ENCODE results near the gene MAN1C1. TPM values are rescaled to one million over a fixed set of nuclear protein-coding genes. Genes with fewer than 3 reads are reported as not detected.
A peak's percentile ranks its signal among the peaks of the same experiment; 100 is the strongest.

The MAN1C1 gene
- total RNA-seq, 2 donors from 2014 or later = 2.7 to 4.3 TPM

DNA sequence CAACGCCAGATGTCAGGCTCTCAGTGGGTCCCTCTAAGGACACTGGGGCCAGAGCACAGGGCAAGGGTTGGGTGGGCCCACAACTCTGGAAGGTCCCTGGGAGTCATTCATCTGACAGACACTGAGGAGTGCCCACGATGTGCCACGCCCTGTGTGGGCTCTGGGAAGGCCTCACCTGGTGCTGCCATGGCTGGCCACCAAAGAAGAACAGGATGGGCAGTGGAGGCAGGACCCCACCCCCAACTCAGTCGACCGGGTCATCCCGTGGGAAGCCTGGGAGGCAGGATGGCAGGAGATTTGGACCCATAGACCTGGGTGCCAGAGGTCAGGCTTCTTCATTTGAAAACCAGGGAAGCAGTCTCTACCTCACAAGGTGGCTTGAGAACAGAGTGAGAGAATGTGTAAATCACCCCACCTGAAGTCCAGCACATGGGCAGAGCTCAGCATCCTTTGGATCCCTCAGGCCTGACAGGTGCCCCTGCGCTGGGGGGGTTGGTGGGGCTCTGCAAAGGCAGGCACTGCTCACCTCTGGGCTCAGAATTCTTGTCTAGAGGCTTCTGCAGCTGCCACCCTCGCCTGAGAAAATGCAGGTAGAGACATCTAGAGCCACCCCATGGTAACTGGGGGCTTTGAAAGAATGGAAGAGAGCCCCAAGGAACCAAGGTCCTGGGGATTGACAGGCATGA, 182.2 kb downstream of the MAN1C1 start:
- intact Hi-C loops (cut with DNase I) = loop anchor here (5.0 kb wide), 2 partner anchors 42 to 192 kb away; no protein-coding TSS in a partner anchor
- TF ChIP-seq, protein P1, sequence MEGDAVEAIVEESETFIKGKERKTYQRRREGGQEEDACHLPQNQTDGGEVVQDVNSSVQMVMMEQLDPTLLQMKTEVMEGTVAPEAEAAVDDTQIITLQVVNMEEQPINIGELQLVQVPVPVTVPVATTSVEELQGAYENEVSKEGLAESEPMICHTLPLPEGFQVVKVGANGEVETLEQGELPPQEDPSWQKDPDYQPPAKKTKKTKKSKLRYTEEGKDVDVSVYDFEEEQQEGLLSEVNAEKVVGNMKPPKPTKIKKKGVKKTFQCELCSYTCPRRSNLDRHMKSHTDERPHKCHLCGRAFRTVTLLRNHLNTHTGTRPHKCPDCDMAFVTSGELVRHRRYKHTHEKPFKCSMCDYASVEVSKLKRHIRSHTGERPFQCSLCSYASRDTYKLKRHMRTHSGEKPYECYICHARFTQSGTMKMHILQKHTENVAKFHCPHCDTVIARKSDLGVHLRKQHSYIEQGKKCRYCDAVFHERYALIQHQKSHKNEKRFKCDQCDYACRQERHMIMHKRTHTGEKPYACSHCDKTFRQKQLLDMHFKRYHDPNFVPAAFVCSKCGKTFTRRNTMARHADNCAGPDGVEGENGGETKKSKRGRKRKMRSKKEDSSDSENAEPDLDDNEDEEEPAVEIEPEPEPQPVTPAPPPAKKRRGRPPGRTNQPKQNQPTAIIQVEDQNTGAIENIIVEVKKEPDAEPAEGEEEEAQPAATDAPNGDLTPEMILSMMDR (IDR thresholded peaks at IDR 0.05) = no peak
- Histone ChIP-seq H3K27me3 (no peaks in the 10 kb centered on the region), H3K4me1 (no peaks in the 10 kb centered on the region), H3K9me3 (no peaks in the 10 kb centered on the region), H3K27ac (peak overlapping the region; percentile 61), H3K9ac (ENCODE audit: low read depth in 2 of 2, low read length in 2 of 2) (no peak overlapping the region), H3K4me3 (no peak overlapping the region), H3K36me3 (no peaks in the 10 kb centered on the region)
- no peak for DNase-seq

DNA sequence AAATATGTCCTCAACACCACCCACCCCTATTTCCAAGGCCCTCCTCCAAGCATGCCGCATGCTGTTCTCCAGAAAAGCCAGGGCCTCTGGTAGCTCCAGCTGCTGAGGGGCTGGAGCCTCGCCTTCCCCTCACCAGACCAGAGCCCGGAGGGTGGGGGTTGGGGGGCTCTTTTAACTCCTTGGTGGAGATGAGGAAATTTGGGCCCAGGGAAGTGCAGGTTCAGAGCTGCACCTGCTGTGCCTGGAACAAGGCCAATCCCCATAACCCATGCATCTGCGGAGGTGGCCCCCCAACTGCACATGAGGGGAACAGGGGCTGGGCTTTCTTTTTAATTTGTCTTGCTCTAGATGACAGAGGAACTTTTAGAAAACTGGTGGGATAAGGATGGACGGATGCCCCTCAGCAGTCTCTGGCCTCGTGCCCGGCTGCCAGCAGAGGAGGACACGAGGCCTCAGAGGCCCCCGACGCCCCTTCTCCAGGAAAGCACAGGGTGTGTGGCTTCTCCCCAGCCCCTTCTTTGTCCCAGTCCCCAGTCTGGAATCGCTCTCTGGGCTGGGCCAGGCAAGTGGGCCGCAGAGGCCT, 182.9 kb downstream of the MAN1C1 start:
- TF ChIP-seq, protein P1 (IDR thresholded peaks at IDR 0.05) = no peak
- Histone ChIP-seq H3K27me3 (no peaks in the 10 kb centered on the region), H3K4me1 (no peaks in the 10 kb centered on the region), H3K9me3 (no peaks in the 10 kb centered on the region), H3K36me3 (no peaks in the 10 kb centered on the region), H3K9ac (ENCODE audit: low read depth in 2 of 2, low read length in 2 of 2) (peak overlapping the region; percentile 66 to 78), H3K4me3 (peak overlapping the region; percentile 43), H3K27ac (peak overlapping the region; percentile 61)
- no peak for DNase-seq
- intact Hi-C loops (cut with DNase I) = loop anchor here (5.0 kb wide), 2 partner anchors 42 to 192 kb away; no protein-coding TSS in a partner anchor

DNA sequence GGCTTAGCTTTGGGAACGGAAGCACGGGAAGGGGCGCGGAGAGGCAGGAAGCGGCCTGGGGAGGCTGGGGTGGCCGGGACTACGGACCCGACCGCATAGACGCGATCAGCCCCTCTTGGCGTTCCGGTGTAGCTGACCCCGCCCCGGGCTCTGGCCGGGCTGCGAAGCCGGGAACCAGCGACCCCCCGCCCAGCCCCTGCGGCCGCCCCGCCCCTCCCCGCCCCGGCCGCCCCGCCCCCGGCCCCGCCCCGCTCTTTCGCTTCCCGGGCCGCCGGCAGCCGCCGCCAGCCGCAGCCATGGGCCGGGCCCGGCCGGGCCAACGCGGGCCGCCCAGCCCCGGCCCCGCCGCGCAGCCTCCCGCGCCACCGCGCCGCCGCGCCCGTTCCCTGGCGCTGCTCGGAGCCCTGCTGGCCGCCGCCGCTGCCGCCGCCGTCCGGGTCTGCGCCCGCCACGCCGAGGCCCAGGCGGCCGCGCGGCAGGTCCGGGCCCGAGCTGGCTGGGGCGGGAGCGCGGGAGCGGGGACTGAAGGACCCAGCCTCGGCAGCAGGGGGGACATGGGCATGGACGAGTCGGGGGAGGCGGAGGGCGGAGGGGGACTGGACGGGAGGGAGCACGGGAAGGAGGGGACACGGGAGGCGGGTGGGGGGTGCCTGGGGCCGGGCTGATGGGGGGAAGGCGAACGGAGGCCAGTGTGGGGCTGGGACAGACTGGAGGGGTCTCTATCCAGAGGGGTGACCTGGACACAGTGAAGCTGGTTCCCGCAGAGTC, 183.5 kb downstream of the MAN1C1 start, which contains the start of gene SELENON:
TSS of gene SELENON (plus strand) at position 259 of the 768 bp plus-strand sequence. CDS start at position 297, 38 bp downstream.
- no peaks in the 10 kb centered on the region for H3K27me3 ChIP-seq
- DNase-seq = peak; percentile 49
- no peaks in the 10 kb centered on the region for H3K36me3 ChIP-seq
- H3K9me3 ChIP-seq = no peaks in the 10 kb centered on the region
- peak within 1 kb of the TSS; percentile 61 for H3K27ac ChIP-seq
- H3K9ac ChIP-seq (ENCODE audit: low read depth in 2 of 2, low read length in 2 of 2) = peak within 1 kb of the TSS; percentile 66 to 84
- peak within 1 kb of the TSS; percentile 43 for H3K4me3 ChIP-seq
- H3K4me1 ChIP-seq = no peaks in the 10 kb centered on the region
- TF ChIP-seq, protein P1 (IDR thresholded peaks at IDR 0.05) = no peak
- intact Hi-C loops (cut with DNase I) = loop anchor here (5.0 to 10.0 kb wide), 3 partner anchors 43 to 275 kb away; no protein-coding TSS in a partner anchor

DNA sequence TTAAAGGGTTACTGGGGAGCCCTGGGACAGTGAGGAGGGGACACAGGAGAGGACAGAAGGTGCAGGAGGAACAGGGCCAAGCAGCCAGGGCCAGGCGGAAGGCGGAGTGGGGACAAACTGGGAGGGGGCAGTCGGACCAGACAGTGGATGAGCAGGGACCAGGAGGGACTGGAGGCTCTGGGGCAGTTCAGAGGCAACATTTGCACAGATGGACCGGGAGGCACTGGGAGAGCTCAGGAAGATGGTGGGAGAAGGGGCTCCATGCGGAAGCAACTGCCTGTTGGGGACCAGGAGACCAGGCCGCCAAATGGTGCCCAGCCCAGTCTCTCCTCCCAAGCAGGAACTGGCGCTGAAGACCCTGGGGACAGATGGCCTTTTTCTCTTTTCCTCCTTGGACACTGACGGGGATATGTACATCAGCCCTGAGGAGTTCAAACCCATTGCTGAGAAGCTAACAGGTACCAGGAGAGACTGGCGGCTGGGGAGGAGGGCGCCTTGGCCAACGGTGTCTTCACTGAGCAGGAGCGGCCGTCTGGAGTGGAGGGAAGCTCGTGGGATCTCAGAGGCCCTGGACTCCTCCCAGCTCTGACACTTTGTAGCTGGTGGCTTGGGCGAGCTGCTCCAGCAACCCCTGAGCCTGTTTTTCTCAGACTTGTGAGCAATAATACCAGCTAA, 184.2 kb downstream of the MAN1C1 start:
- no peak overlapping the region for H3K27ac ChIP-seq
- no peak for DNase-seq
- H3K36me3 ChIP-seq = no peaks in the 10 kb centered on the region
- H3K9ac ChIP-seq (ENCODE audit: low read depth in 2 of 2, low read length in 2 of 2) = peak overlapping the region; percentile 53 to 84
- intact Hi-C loops (cut with DNase I) = loop anchor here (10.0 kb wide), 1 partner anchor 276 kb away; no protein-coding TSS in a partner anchor
- H3K4me3 ChIP-seq = peak overlapping the region; percentile 40
- H3K27me3 ChIP-seq = no peaks in the 10 kb centered on the region
- no peaks in the 10 kb centered on the region for H3K9me3 ChIP-seq
- H3K4me1 ChIP-seq = no peaks in the 10 kb centered on the region
- TF ChIP-seq, protein P1 (IDR thresholded peaks at IDR 0.05) = no peak

DNA sequence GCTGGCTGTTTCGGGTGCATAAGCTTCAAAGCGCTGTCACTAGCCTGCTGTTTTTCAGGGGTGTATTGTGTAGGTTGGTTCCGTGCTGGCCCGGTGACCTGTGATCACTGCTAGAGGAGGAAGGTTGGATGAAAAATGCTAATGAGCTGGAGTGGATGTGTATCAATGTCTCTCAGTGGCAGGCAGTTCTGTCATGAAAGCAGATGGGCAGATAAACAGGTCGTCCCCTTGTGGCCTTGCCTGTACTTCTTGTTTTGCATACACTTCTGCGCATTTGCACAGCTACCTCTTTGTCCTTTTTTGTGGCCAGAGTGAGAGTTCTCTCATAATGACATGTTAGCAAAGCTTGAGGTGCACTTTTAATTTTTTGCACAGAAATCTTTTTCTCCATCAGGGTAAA, 186.3 kb downstream of the MAN1C1 start:
- Histone ChIP-seq H3K4me3 (no peak overlapping the region), H3K27me3 (no peaks in the 10 kb centered on the region), H3K9me3 (no peaks in the 10 kb centered on the region), H3K36me3 (no peaks in the 10 kb centered on the region), H3K4me1 (no peaks in the 10 kb centered on the region), H3K27ac (no peak overlapping the region), H3K9ac (ENCODE audit: low read depth in 2 of 2, low read length in 2 of 2) (no peak overlapping the region)
- intact Hi-C loops (cut with DNase I) = loop anchor here (10.0 kb wide), 1 partner anchor 278 kb away; no protein-coding TSS in a partner anchor
- TF ChIP-seq, protein P1 (IDR thresholded peaks at IDR 0.05) = no peak
- DNase-seq = no peak
